SIG-M5 treated with dmso at 0.1 percent for 504 hours (cell line): ENCODE measurements around the gene GPX3.
A peak's percentile ranks its signal among the peaks of the same experiment; 100 is the strongest.

Experiments used
- DNase-seq: peaks from one replicate; lab custom pipeline; 2025; ENCODE audit not compliant: unreplicated experiment; lab: John Stamatoyannopoulos, UW

Gene GPX3

DNA sequence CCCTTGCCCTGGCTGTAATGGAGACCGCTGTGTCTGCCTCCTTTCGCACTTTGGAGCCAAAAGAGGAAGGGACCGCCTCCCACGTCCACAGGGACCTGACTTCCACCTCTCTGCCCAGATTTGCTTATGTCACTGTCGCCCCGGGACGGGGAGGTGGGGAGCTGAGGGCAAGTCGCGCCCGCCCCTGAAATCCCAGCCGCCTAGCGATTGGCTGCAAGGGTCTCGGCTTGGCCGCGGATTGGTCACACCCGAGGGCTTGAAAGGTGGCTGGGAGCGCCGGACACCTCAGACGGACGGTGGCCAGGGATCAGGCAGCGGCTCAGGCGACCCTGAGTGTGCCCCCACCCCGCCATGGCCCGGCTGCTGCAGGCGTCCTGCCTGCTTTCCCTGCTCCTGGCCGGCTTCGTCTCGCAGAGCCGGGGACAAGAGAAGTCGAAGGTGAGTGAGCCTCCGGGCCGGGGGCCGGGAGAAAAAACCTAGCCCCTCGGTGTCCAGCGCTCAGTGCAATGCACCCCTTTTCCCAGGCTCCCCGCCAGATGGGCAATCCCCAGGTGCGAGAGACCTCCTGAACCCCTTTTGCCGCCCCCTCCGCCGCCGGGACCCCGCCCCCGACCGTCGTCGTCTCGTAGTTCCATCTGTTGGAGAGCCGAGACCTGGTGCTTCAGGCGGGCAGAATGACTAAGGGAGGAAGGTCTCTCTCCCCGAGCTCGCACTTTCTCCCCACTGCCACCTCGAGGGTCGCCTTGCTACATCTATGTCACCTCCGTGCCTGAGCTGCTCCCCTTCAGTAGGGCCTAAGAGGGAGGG lies at the start of gene GPX3:
Gene GPX3, plus strand, starts transcription at position 288 of the 807 bp plus-strand sequence. Its CDS starts 64 bp downstream, at position 352.
- peak; percentile 14 for DNase-seq

DNA sequence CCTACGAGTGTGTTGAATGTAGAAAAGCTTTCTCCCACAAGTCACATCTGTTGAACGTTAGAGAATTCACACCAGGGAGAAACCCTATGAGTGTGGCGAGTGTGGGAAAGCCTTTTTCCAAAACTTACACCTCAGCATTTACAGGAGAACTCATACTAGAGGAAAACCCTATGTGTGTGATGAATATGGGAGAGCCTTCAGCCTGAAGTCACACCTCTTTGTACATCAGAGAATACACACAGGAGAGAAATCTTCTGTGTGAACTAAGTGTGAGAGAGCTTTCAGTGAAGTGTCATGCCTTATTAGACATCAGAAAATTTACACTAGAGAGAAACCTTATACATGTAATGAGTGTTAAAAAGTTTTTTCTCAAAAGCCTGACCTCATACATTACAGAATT lies 41.8 kb upstream of the GPX3 start:
- no peak for DNase-seq

GRCh38 chr5:150987746-150988145 lies 32.6 kb upstream of the GPX3 start:
- no peak for DNase-seq

DNA sequence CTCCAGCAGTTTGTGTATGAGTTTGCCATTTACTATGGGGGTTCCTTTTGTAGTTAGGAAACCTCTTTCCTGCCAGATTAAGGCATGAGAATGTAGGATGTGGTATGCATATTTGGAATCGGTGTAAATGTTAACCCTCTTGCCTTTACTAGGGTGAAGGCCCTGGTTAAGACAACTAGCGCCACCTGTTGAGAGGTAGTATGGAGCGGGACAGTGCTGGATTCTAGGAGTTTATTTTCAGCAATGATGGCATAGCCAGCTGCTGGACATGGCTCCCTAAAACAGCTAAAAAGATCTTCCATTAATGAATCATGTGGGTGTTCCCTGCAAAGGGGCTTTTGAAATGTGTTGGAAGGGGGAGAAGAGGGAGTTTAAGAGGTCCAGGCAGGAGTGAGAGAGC lies 30.7 kb upstream of the GPX3 start:
- no peak for DNase-seq

- no peak for DNase-seq
These were observed 27.7 kb upstream of the GPX3 start for GRCh38 chr5:150992705-150993104.

GRCh38 chr5:150993422-150993821 lies 27.0 kb upstream of the GPX3 start:
- DNase-seq: no peak

DNA sequence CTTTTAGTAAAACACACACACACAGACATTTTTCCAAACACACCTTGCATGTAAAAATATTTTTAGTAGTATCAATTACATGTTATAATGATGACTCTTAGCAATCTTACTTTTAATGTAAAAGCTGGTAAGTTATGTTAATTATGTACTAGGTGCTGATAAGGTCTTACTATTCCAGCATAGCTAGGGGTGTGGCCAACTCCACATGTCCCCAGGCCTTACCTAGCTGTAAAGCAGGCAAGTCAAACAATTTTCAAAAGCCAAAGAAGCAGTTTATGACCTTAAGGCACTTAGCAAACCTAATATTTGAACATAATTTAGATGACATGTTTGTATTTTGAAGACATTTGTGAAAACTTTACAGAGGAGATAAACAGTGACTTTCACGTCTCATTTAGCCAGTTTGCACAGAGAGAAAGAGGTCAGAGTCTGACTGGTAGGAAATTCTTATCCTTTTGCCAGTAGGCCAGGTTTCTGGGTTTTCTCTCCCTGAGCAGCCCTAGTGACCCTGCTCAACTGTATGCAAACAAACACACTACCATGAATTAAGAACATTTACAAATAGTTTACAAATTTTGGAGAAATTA lies 26.5 kb upstream of the GPX3 start:
- no peak for DNase-seq

DNA sequence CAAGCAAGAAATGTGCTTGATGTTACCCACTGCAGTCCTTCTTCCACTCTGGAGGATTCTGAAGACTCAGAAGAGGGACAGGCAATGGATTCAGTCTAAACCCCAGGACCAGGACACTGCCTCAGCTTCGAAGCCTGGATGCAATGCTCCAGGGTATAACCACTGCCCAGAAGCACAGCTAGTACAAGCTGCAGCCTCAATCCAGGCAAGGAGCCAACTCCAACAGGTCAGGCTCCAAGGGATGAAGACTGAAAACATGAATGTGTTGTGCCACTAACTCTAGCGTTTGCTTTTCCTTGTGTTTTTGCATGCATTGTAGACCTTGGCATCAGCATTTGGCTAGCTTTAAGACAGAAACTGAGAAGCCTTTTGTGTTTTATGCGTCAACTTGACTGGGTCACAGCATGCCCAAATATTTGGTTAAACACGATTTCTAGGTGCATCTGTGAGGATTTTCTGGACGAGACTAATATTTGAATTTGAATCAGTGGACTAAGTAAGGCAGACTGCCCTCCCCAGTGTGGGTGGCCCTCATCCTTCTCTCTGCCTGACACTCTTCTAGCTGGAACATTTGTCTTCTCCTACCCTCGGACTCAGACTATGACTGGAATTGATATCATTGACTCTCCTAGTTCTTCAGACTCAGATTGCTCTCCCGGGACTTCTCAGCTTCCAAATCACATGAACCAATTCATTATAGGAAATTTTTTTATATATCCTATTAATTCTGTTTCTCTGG lies 20.5 kb upstream of the GPX3 start:
- DNase-seq: no peak

DNA sequence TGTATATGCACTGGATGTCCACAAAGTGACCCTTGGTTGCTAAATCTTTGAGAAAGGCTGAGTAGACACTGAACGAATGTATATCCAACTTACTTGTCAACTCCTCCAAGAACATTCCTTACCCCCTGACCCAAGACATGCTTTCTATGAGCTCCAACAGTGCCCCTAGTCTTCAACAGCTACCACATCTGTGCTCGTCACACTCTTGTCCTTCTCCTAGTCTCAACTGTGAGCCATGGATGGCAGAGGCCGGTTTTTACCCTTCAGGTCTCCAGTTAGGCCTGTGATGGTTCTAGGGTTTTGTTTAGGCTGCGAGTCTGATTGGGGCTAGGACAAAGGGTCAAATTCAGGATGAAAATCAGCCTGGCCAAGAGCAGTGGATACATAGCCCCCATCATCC lies 19.0 kb upstream of the GPX3 start:
- no peak for DNase-seq

- DNase-seq: peak; percentile 6
These were observed 18.1 kb upstream of the GPX3 start for GRCh38 chr5:151002250-151002649.

DNA sequence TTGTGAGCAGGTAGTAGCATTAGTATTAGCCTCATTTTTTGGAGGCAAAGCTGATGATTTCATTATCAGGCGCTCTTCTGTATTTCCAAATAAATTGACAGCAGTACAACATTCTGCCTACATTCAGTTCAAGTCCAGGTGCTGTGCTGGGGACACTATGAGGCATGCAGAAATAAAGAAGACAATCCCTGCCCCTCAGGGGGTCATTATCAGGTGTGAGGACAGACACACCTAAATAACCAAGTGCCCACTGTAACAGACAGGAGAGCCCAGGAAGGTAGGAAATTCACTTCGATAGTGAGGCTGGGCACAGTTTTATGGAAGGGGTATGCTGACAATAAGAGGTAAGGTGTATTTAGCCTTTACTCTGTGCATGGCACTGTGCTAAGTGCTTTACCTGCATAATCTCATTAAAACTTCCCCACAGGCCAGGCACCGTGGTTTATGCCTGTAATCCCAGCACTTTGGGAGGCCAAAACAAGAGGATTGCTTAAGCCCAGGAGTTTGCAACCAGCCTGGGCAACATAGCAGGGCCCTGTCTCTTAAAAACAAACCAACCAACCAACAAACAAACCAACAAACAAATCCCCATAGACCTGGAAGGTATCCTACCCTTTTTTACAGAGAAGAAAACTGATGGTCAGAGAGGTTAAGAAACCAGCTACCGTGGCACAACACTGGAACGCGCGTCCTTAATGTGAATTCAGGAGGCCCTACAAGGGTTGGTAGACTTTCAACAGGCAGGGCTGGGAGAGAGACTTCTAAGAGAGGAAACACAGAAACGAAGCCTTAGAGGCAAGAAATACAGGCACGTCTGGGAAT lies 17.5 kb upstream of the GPX3 start:
- no peak for DNase-seq

GRCh38 chr5:151003503-151003860 lies 16.9 kb upstream of the GPX3 start:
- DNase-seq: no peak

- no peak for DNase-seq
These were observed 15.9 kb upstream of the GPX3 start for GRCh38 chr5:151004499-151004898.

- DNase-seq: no peak
These were observed 15.0 kb upstream of the GPX3 start for GRCh38 chr5:151005187-151005949.

DNA sequence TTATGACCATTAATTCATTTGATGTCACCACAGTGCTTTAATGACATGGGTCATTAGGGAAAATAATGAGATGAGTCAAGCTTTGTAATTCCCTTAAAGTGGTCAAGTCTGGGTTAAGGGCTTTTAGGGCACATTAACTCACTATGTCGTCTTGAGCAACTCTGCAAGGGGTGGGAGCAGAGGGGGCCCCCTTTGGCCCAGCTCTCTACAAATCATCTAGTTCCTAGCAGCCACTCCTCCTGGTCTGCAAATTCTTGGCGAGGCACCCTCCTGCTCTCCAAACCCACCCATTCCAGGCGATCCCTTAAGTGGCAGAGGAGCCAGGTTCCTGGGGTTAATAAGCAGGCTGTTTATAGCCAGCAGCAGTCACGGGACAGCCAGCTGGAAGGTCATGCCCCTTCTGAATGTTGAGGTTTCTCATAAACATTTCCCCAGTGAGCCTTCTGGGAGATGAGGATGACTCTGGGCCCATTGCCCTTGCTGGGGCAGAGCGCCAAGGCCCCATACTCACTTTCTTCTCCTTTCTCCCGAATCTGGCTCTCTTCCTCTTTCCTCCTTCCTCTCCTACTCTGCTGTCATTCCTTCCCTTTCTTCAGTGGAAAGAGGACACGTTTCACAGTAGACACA lies 14.3 kb upstream of the GPX3 start:
- no peak for DNase-seq

GRCh38 chr5:151006704-151007334 lies 13.6 kb upstream of the GPX3 start:
- no peak for DNase-seq

DNA sequence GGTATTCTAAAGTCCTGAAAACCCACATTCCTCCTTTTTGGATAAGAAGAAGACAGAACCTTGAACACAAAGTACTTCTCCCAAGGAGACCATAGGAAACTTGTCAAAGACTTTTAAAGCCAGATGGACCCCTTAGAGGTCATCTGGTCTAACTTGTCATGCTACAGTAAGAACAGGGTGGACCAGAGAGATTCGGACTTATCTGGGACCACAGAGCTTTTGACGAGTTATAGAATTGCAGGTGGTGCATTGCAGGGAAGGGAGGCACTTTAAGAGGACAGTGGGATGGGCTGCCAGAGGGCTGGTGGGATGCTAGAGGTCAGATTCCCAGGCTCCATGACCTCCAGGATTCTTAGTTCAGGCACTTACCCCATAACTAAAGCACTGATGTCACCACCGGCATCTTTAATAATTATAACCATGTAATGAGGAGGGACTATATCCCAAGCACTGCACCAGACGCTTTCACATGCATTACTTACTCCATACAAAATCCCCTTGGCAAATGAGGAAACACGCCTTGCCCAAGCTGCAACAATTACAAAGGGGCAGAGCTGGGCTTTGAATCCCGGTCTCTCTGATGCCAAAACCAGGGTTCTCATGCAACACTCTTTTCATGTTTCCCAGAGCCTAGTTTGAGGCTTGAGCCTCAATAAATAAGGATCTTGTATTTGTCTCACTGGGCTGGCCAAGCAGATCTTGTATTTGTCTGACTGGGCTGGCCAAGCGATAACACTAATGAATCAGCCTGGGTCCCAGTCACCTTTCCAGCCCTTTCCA lies 12.8 kb upstream of the GPX3 start:
- DNase-seq: no peak

DNA sequence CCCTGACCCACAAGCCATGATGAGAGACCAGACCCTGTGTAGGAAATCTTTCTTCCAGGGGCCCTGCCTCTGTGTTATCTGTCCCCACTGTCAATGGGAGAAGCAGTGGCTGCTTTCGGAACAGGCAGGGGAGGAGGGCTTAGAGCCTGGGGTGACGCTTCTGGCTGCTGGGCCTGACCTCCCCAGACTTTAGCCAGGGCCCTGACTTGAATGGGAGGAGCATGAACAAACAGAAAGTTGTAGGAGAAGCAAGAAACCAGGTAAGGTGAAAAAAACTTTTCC lies 12.2 kb upstream of the GPX3 start:
- no peak for DNase-seq

GRCh38 chr5:151008906-151009305 lies 11.5 kb upstream of the GPX3 start:
- DNase-seq: no peak
